Stimulated activated CD4-positive, alpha-beta T cell treated with anti-CD3 and anti-CD28 coated beads, Interleukin-1b, Interleukin-23, amount 100 ng/mL, for 4 hours (primary cell): ENCODE data around the gene GIPR.
"Not testable (repeated sequence)": the region's sequence is repeated elsewhere in the genome, so short reads cannot be mapped to it uniquely, and the experiment has no call there.

Experiments used
- DNase-seq, 2 donors: peaks; one replicate each; pipeline ENCODE4 v3.0.0-alpha.2; 2020; ENCODE audit warnings: low read depth in 2 of 2

GIPR gene

GRCh38 chr19:45645631-45646344 is 22.2 kb upstream of the GIPR start:
- peak; percentile 52 to 62 for DNase-seq

GRCh38 chr19:45646345-45646698 is 21.7 kb upstream of the GIPR start:
- DNase-seq: no peak

DNA sequence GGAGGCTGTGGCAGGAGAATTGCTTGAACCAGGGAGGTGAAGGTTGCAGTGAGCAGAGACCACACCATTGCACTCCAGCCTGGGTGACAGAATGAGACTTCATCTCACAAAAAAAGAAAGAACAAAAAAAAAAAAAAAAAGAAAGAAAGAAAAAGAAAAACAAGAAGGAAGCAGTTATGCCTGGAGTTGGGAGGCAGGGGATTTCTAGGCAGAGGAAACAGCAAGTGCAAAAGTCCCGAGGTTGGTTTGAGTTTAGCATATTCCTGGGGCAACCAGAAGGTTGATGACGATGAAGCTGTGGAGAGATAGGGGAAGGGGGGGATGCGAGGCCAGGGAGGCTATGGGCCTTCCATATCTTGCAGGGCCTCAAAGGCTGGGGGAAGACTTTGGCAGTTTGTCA is 17.3 kb upstream of the GIPR start:
- DNase-seq: no peak

DNA sequence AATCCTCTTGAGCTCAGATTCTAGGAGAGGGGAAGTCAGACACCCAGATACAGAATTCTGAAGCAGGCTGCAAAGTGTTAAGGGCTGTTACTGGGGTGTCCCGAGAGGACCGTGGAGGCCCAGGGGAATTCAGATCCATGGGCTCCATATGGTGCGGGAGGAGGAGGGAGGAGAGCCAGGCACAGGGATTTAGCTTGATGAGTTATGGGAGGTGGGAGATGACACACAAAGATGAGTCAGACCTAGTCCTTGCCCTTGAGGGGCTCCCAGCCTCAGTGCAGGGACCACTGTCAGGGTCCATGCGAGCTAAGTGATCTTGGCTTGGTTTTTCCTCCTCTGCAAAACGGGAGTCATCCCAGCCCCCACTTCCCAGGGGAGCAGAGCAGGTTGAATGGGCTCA is 14.4 kb upstream of the GIPR start:
- DNase-seq: no peak

DNA sequence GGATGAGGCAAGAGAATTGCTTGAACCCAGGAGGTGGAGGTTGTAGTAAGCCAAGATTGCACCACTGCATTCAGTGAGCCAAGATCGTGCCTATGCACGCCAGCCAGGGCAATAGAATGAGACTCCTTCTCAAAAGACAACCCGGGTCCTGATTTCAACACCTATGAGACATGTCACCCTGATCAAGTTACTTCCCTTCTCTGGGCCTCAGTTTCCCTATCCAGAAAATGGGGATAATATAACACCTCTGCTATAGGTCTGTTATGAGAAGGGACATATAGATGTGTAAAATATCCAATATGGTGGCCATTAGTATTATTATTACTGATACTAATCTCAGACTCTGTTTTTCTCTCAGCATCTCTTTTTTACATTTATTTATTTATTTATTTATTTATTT is 12.9 kb upstream of the GIPR start:
- DNase-seq: no peak

- DNase-seq: no peak
These were observed 10.4 kb upstream of the GIPR start for GRCh38 chr19:45657520-45658167.

GRCh38 chr19:45659096-45659729 is 8.8 kb upstream of the GIPR start:
- DNase-seq: no peak

DNA sequence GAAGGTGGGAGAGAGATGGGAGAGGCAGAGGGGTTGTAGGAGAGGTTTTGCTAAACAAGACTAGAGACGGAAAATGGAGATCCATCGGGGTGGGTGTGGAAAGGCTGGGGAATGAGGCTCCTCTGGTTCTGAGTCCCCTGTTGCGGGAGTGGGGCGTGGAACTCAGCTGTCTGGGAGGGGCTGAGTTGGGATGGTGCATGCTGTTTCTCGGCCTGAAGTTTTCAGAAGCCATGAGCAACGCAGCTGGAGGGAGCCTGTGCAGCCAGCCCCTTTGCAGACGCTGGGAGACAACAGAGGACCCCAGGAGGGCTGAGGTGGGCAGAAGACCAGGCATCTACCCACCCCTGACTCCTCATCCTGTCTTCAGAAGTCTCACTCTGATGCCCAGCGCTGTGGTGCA is 7.4 kb upstream of the GIPR start:
- DNase-seq: no peak

DNA sequence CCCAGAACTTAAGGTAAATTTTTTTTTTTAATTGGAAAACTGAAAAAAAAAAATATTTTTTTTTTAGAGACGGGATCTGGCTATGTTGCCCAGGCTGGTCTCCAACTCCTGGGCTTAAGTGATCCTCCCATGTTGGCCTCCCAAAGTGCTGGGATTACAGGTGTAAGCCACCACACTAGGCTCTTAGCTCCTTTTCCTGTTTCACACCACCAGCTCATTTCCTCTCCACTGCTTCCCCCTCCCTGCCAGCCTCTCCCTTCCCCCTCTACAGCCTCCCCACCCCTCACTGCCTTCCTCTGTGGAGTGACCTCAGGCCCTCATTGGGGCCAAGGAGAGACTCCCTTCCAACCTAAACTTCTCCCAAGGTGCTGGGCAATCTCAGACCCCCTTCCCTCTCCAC is 4.2 kb upstream of the GIPR start:
- no peak for DNase-seq

- no peak for DNase-seq
These were observed 3.4 kb upstream of the GIPR start for GRCh38 chr19:45664575-45664974.

GRCh38 chr19:45668342-45668871 is 386 bp downstream of the GIPR start:
- DNase-seq: no peak

GRCh38 chr19:45670670-45671453 is 2.8 kb downstream of the GIPR start:
- DNase-seq: peak in 1 of 2 donors; percentile 43

GRCh38 chr19:45674946-45675345 is 6.9 kb downstream of the GIPR start:
- DNase-seq: no peak

- DNase-seq: peak; percentile 48 to 68
These were observed 8.8 kb downstream of the GIPR start for GRCh38 chr19:45676851-45677263.

- peak; percentile 76 to 82 for DNase-seq
These were observed 9.6 kb downstream of the GIPR start for GRCh38 chr19:45677351-45678230.

DNA sequence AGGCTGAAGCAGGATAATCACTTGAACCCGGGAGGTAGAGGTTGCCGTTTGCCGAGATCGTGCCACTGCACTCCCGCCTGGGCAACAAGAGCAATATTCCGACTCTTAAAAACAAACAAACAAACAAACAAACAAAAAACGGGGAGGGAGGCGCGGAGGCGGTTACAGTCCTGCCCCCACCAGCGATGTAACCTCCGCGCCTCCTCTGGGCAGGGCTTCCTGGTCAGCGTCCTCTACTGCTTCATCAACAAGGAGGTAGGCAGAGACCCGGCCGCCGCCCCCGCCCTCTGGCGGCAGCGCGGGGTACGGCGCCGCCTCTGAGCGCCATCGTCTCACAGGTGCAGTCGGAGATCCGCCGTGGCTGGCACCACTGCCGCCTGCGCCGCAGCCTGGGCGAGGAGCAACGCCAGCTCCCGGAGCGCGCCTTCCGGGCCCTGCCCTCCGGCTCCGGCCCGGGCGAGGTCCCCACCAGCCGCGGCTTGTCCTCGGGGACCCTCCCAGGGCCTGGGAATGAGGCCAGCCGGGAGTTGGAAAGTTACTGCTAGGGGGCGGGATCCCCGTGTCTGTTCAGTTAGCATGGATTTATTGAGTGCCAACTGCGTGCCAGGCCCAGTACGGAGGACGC is 13.5 kb downstream of the GIPR start:
- DNase-seq: peak; percentile 77 to 81

GRCh38 chr19:45682117-45682516 is 14.1 kb downstream of the GIPR start:
- DNase-seq: no peak

- no peak for DNase-seq
These were observed 14.9 kb downstream of the GIPR start for GRCh38 chr19:45682908-45683307.

- DNase-seq: not testable (repeated sequence)
These were observed 17.0 kb downstream of the GIPR start for GRCh38 chr19:45685045-45685444.

- no peak for DNase-seq
These were observed 19.6 kb downstream of the GIPR start for GRCh38 chr19:45687599-45687998.
